Tongue (tissue), 2 donors: ENCODE data around the gene AKT2. TPM values are rescaled to one million over a fixed set of nuclear protein-coding genes. Genes with fewer than 3 reads are reported as not detected.

Experiments used
- DNase-seq: peaks from one replicate; pipeline ENCODE4 v3.0.0-alpha.2; 2015
- total RNA-seq: library from RNA; depleted of rRNA; stranded (reverse); fragments of >200 nt; gene quantifications from one replicate; pipeline ENCODE4 v1.2.3, GENCODE V29; 2014

AKT2 gene
- total RNA-seq, 1 donor from 2014 or later = 142 TPM

- DNase-seq = peak; percentile 52
Measured at GRCh38 chr19:40217934-40218890, 66.9 kb downstream of the AKT2 start, which contains the start of gene TTC9B. Gene TTC9B (minus strand): TSS chr19:40218384. CDS start chr19:40218381, 3 bp downstream.

- no peak for DNase-seq
Measured at GRCh38 chr19:40217027-40217810, 67.9 kb downstream of the AKT2 start.

- DNase-seq = no peak
Measured at GRCh38 chr19:40216777-40217026, 68.4 kb downstream of the AKT2 start.

GRCh38 chr19:40216013-40216776 is 69.0 kb downstream of the AKT2 start:
- DNase-seq = peak; percentile 66

GRCh38 chr19:40214936-40215335 is 70.2 kb downstream of the AKT2 start:
- DNase-seq = no peak

- no peak for DNase-seq
Measured at GRCh38 chr19:40213882-40214570, 71.1 kb downstream of the AKT2 start.

- no peak for DNase-seq
Measured at GRCh38 chr19:40213251-40213829, 71.8 kb downstream of the AKT2 start.

- no peak for DNase-seq
Measured at GRCh38 chr19:40210889-40211288, 74.3 kb downstream of the AKT2 start.

- no peak for DNase-seq
Measured at GRCh38 chr19:40208602-40209001, 76.5 kb downstream of the AKT2 start.

GRCh38 chr19:40205760-40206159 is 79.4 kb downstream of the AKT2 start:
- DNase-seq = no peak

- no peak for DNase-seq
Measured at GRCh38 chr19:40204381-40204780, 80.8 kb downstream of the AKT2 start.

GRCh38 chr19:40200341-40201099 is 84.6 kb downstream of the AKT2 start:
- no peak for DNase-seq

GRCh38 chr19:40198272-40198990 is 86.7 kb downstream of the AKT2 start:
- no peak for DNase-seq

GRCh38 chr19:40193587-40193849 is 91.6 kb downstream of the AKT2 start:
- no peak for DNase-seq

- no peak for DNase-seq
Measured at GRCh38 chr19:40192758-40193586, 92.2 kb downstream of the AKT2 start.

GRCh38 chr19:40191836-40192646 is 93.1 kb downstream of the AKT2 start:
- DNase-seq = peak; percentile 20

GRCh38 chr19:40190891-40191835 is 94.0 kb downstream of the AKT2 start, which contains the start of gene MAP3K10:
Gene MAP3K10 (plus strand): TSS chr19:40191426. CDS start chr19:40192032, 606 bp downstream.
- peak; percentile 80 for DNase-seq
